ENCODE data around the gene TIPRL.

The TIPRL gene

DNA sequence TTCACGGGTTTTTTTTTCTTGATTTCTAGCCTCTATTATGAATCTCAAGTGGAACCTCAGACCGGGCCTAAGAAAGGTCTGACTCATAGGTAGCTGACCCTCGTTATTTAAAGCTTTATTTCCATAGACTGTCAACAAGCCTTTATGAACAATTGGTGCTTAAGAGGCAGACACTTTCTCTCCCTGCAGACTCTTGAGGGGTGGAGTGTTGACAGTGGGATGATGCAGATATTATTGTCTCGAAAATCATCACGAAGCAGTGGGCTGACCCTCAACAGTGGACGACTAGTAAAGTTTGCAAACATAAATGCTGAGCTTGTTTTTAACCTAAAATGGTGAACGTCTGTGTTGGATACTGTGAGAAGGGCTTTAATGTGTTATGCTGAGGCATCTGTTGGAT lies 48.9 kb downstream of the TIPRL start:
- H3K4me3 ChIP-seq (ENCODE audit: low read depth, low read length), result no peak overlapping the region
- H3K4me2 ChIP-seq (ENCODE audit: low read length), result no peak overlapping the region
- H2AFZ ChIP-seq, result no peak overlapping the region
- no peaks in the 10 kb centered on the region for H3K79me2 ChIP-seq
- no peak overlapping the region for H3K9ac ChIP-seq
- no peak for TF ChIP-seq CTCF (IDR thresholded peaks at IDR 0.05)
- H3K4me1 ChIP-seq, result no peaks in the 10 kb centered on the region
- no peak overlapping the region for H3K27ac ChIP-seq
- no peaks in the 10 kb centered on the region for H3K27me3 ChIP-seq (ENCODE audit: control insufficient read depth, insufficient read depth, low read length)
- H3K9me3 ChIP-seq (ENCODE audit: control insufficient read depth, low read length), result no peaks in the 10 kb centered on the region
- H3K36me3 ChIP-seq (ENCODE audit: control insufficient read depth, insufficient read depth, low read length), result no peaks in the 10 kb centered on the region

GRCh38 chr1:168229893-168230292 lies 51.1 kb downstream of the TIPRL start:
- no peak overlapping the region for H3K27ac ChIP-seq
- no peaks in the 10 kb centered on the region for H3K79me2 ChIP-seq
- H3K4me1 ChIP-seq, result no peaks in the 10 kb centered on the region
- no peak overlapping the region for H2AFZ ChIP-seq
- H3K9ac ChIP-seq, result no peak overlapping the region
- no peak for TF ChIP-seq CTCF (IDR thresholded peaks at IDR 0.05)
- no peaks in the 10 kb centered on the region for H3K36me3 ChIP-seq (ENCODE audit: control insufficient read depth, insufficient read depth, low read length)
- H3K9me3 ChIP-seq (ENCODE audit: control insufficient read depth, low read length), result no peaks in the 10 kb centered on the region
- H3K4me3 ChIP-seq (ENCODE audit: low read depth, low read length), result no peak overlapping the region
- H3K4me2 ChIP-seq (ENCODE audit: low read length), result no peak overlapping the region
- no peaks in the 10 kb centered on the region for H3K27me3 ChIP-seq (ENCODE audit: control insufficient read depth, insufficient read depth, low read length)

DNA sequence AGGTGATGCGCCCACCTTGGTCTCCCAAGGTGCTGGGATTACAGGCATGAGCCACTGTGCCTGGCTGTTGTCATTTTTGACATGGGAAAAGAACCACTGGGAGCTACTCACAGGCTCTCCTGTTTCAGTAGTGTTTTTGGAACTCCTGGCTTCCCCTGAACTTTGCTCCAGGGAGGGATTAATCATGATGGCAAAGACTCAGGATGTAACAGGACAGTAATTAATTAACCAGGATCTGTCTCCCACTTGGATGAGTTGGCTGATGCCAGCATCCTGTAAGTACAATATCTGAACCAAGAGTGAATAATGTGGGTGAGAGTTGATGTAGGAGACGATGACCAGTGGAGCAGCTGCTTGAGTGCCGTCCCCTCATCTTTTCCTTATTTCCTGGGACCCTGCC lies 51.9 kb downstream of the TIPRL start:
- no peak overlapping the region for H3K27ac ChIP-seq
- H3K4me3 ChIP-seq (ENCODE audit: low read depth, low read length), result no peak overlapping the region
- H3K36me3 ChIP-seq (ENCODE audit: control insufficient read depth, insufficient read depth, low read length), result no peaks in the 10 kb centered on the region
- H3K4me1 ChIP-seq, result no peaks in the 10 kb centered on the region
- no peak overlapping the region for H2AFZ ChIP-seq
- no peak overlapping the region for H3K4me2 ChIP-seq (ENCODE audit: low read length)
- H3K79me2 ChIP-seq, result no peaks in the 10 kb centered on the region
- H3K27me3 ChIP-seq (ENCODE audit: control insufficient read depth, insufficient read depth, low read length), result no peaks in the 10 kb centered on the region
- no peak overlapping the region for H3K9ac ChIP-seq
- TF ChIP-seq CTCF (IDR thresholded peaks at IDR 0.05), result no peak
- H3K9me3 ChIP-seq (ENCODE audit: control insufficient read depth, low read length), result no peaks in the 10 kb centered on the region

DNA sequence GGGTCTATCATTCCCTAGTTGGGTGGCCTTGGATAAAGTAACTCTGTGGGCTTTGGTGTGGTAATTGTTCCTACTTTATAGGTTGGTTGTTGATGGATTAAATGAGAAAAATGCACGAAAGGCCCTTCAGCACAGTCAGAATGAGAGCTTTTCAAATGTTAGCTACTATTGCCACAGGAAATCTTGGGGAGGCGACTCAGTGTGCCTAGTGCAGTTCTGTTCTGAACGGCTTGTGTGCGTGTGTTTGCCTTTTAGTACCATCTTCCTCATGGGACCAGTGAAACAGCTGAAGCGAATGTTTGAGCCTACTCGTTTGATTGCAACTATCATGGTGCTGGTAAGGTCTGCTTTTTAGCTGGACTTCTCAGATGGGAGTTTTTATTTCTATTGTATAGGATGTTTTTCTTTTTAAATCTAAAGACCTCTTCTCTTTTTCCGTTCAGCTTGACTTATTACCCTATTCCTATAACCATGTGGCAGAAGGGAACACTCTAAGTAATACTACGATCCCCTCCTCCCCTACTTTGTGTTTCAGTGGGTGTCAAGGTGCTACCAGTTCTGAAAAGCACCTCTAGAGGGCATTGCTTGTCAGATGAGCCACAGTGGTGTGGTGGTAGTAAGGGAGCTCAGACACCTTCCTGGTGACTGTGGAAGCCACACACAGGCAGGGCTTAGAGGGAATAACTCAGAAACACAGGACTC lies 56.2 kb downstream of the TIPRL start:
- Histone ChIP-seq H3K4me3 (ENCODE audit: low read depth, low read length) (no peak overlapping the region), H3K4me2 (ENCODE audit: low read length) (no peak overlapping the region), H3K9ac (no peak overlapping the region), H3K9me3 (ENCODE audit: control insufficient read depth, low read length) (no peaks in the 10 kb centered on the region), H2AFZ (no peak overlapping the region), H3K27ac (no peak overlapping the region), H3K79me2 (no peaks in the 10 kb centered on the region), H3K4me1 (no peaks in the 10 kb centered on the region), H3K27me3 (ENCODE audit: control insufficient read depth, insufficient read depth, low read length) (no peaks in the 10 kb centered on the region), H3K36me3 (ENCODE audit: control insufficient read depth, insufficient read depth, low read length) (no peaks in the 10 kb centered on the region)
- TF ChIP-seq CTCF (IDR thresholded peaks at IDR 0.05), result peak; percentile 24

GRCh38 chr1:168235548-168235885 lies 56.8 kb downstream of the TIPRL start:
- no peaks in the 10 kb centered on the region for H3K79me2 ChIP-seq
- H3K9me3 ChIP-seq (ENCODE audit: control insufficient read depth, low read length), result no peaks in the 10 kb centered on the region
- TF ChIP-seq CTCF (IDR thresholded peaks at IDR 0.05), result no peak
- no peaks in the 10 kb centered on the region for H3K36me3 ChIP-seq (ENCODE audit: control insufficient read depth, insufficient read depth, low read length)
- no peak overlapping the region for H3K9ac ChIP-seq
- no peaks in the 10 kb centered on the region for H3K27me3 ChIP-seq (ENCODE audit: control insufficient read depth, insufficient read depth, low read length)
- H3K4me3 ChIP-seq (ENCODE audit: low read depth, low read length), result no peak overlapping the region
- no peak overlapping the region for H3K4me2 ChIP-seq (ENCODE audit: low read length)
- H3K4me1 ChIP-seq, result no peaks in the 10 kb centered on the region
- no peak overlapping the region for H2AFZ ChIP-seq
- no peak overlapping the region for H3K27ac ChIP-seq
